HT1080 (cell line): ENCODE results near the gene VEGFA. TPM values are rescaled to one million over a fixed set of nuclear protein-coding genes. Genes with fewer than 3 reads are reported as not detected.

Experiments used
- DNase-seq: peaks from one replicate; pipeline ENCODE4 v3.0.0-alpha.2; 2015; ENCODE audit warnings: low read depth
- total RNA-seq: library from RNA; depleted of rRNA; stranded (reverse); fragments of >200 nt; shearing (Covaris generic); gene quantifications from 2 replicates; pipeline ENCODE4 v1.2.3, GENCODE V29; 2014

Gene VEGFA
- total RNA-seq, 1 experiment from 2014 or later = 64.5 TPM

GRCh38 chr6:43759136-43759906 lies 10.7 kb upstream of the VEGFA start:
- no peak for DNase-seq

GRCh38 chr6:43759907-43760206 lies 10.2 kb upstream of the VEGFA start:
- no peak for DNase-seq

- DNase-seq = no peak
These were observed 9.5 kb upstream of the VEGFA start for GRCh38 chr6:43760210-43761168.

GRCh38 chr6:43761666-43762409 lies 8.2 kb upstream of the VEGFA start:
- no peak for DNase-seq

GRCh38 chr6:43762410-43762768 lies 7.6 kb upstream of the VEGFA start:
- no peak for DNase-seq

GRCh38 chr6:43762966-43763695 lies 6.9 kb upstream of the VEGFA start:
- DNase-seq = no peak

- no peak for DNase-seq
These were observed 6.0 kb upstream of the VEGFA start for GRCh38 chr6:43763812-43764522.

- no peak for DNase-seq
These were observed 5.2 kb upstream of the VEGFA start for GRCh38 chr6:43764772-43765171.

- no peak for DNase-seq
These were observed 4.1 kb upstream of the VEGFA start for GRCh38 chr6:43765776-43766499.

GRCh38 chr6:43766500-43766853 lies 3.5 kb upstream of the VEGFA start:
- no peak for DNase-seq

GRCh38 chr6:43766964-43767461 lies 3.0 kb upstream of the VEGFA start:
- DNase-seq = no peak

- no peak for DNase-seq
These were observed 2.2 kb upstream of the VEGFA start for GRCh38 chr6:43767553-43768505.

- no peak for DNase-seq
These were observed 1.5 kb upstream of the VEGFA start for GRCh38 chr6:43768506-43768860.

- DNase-seq = no peak
These were observed 957 bp upstream of the VEGFA start for GRCh38 chr6:43768983-43769525.

- DNase-seq = peak; percentile 52
These were observed 580 bp downstream of the VEGFA start for GRCh38 chr6:43770372-43771209.

- peak; percentile 31 for DNase-seq
These were observed 1.3 kb downstream of the VEGFA start for GRCh38 chr6:43771210-43771857.
